SU-DHL-6 (cell line): ENCODE data around the gene ATP8B2.

Experiments
- EZH2phosphoT487 ChIP-seq: fragments of 200-600 bp; sonication (generic), shearing (Covaris generic); conservative IDR thresholded peaks from 2 replicates; pipeline ENCODE4 v1.6.1; 2018; ENCODE audit warnings: mild to moderate bottlenecking, antibody characterized with exemption, low read length, moderate library complexity, mixed read lengths
- TF ChIP-seq, protein P1 (sequence below): fragments of 200-600 bp; sonication (generic); IDR thresholded peaks from one replicate; pipeline ENCODE4 v1.5.1; 2017; ENCODE audit warnings: antibody characterized with exemption, mild to moderate bottlenecking, low read length, moderate library complexity; ENCODE audit not compliant: insufficient read depth, poor library complexity, severe bottlenecking

DNA sequence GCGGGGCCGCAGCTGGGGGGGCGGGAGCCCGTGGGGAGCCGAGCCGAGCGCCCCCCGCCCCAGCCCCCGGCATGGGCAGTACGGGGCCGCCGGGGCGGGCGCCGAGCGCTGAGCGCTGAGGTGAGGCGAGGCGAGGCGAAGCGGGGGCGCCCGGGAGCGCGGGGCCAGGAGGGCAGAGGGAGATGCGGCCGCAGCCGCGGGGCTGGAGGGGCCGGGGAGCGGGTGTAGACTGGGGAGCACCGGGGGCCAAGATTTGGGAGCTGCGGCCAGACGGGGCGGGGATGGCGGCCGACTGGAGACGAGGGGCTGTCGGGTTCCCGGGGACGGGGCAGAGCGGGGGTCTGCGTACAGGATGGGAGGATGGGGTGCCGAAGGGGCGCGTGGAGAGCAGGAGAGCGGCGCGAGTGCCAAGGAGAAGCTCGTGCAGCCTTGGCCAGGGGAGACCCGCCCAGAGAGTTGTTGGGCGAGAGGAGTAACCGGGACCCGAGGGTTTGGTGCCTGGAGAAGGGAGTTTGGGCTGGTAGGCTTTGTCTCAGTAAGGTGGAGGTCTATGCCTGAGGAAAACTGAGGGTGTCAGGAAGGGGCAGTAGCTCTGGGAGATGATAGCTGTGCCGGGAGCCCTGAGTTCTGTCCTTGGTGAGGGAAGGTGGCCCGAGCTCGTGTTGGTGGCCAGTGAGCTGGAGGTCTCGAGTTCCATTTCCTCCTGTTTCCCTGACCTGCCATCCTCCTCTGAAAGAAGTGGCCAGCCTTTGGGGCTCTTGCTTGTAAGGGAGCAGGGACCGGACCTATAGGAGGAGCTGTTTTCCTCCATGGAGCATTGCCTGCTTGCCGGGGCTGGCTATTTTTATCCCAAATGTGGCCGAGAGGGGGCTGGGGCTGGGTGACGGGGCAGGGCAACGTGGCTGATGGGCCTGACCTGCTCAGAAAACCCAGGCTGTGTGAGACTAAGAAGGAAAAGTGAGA is 539 bp downstream of the ATP8B2 start:
- no peak for TF ChIP-seq EZH2phosphoT487
- TF ChIP-seq, protein P1, sequence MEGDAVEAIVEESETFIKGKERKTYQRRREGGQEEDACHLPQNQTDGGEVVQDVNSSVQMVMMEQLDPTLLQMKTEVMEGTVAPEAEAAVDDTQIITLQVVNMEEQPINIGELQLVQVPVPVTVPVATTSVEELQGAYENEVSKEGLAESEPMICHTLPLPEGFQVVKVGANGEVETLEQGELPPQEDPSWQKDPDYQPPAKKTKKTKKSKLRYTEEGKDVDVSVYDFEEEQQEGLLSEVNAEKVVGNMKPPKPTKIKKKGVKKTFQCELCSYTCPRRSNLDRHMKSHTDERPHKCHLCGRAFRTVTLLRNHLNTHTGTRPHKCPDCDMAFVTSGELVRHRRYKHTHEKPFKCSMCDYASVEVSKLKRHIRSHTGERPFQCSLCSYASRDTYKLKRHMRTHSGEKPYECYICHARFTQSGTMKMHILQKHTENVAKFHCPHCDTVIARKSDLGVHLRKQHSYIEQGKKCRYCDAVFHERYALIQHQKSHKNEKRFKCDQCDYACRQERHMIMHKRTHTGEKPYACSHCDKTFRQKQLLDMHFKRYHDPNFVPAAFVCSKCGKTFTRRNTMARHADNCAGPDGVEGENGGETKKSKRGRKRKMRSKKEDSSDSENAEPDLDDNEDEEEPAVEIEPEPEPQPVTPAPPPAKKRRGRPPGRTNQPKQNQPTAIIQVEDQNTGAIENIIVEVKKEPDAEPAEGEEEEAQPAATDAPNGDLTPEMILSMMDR: no peak
